Ishikawa (cell line): Measurements from ENCODE around the gene GFRAL.
A peak's percentile ranks its signal among the peaks of the same experiment; 100 is the strongest.

ENCODE experiments used
- CEBPB ChIP-seq: IDR thresholded peaks from 2 replicates; pipeline ENCODE4 v1.6.1; 2012
- CREB1 ChIP-seq: IDR thresholded peaks from 2 replicates; pipeline ENCODE4 v1.6.1; 2012; ENCODE audit warnings: low read depth
- EGR1 ChIP-seq: IDR thresholded peaks from 2 replicates; pipeline ENCODE4 v1.6.1; 2012
- EP300 ChIP-seq: IDR thresholded peaks from 2 replicates; pipeline ENCODE4 v1.6.1; 2012; ENCODE audit warnings: borderline replicate concordance
- FOXM1 ChIP-seq: IDR thresholded peaks from 2 replicates; pipeline ENCODE4 v1.6.1; 2012; ENCODE audit warnings: low read depth, borderline replicate concordance
- NFIC ChIP-seq: IDR thresholded peaks from 2 replicates; pipeline ENCODE4 v1.6.1; 2012
- RAD21 ChIP-seq: IDR thresholded peaks from 2 replicates; pipeline ENCODE4 v1.6.1; 2012; ENCODE audit warnings: low read depth
- TAF1 ChIP-seq: IDR thresholded peaks from 2 replicates; pipeline ENCODE4 v1.6.1; 2012; ENCODE audit warnings: low read depth, mild to moderate bottlenecking
- TCF12 ChIP-seq: IDR thresholded peaks from 2 replicates; pipeline ENCODE4 v1.6.1; 2012; ENCODE audit warnings: low read depth
- TEAD4 ChIP-seq: IDR thresholded peaks from 2 replicates; pipeline ENCODE4 v1.6.1; 2012
- USF1 ChIP-seq: IDR thresholded peaks from 2 replicates; pipeline ENCODE4 v1.6.1; 2012
- YY1 ChIP-seq: IDR thresholded peaks from 2 replicates; pipeline ENCODE4 v1.6.1; 2012; ENCODE audit warnings: low read depth
- ZBTB7A ChIP-seq: IDR thresholded peaks from 2 replicates; pipeline ENCODE4 v1.6.1; 2012; ENCODE audit warnings: low read depth
- TF ChIP-seq, protein P1 (sequence below): IDR thresholded peaks from 2 replicates; pipeline ENCODE4 v1.6.1; 2012
- TF ChIP-seq, protein P2 (sequence below): IDR thresholded peaks from 2 replicates; pipeline ENCODE4 v1.6.1; 2012; ENCODE audit warnings: low read depth, mild to moderate bottlenecking

Gene GFRAL

GRCh38 chr6:55379895-55380294 lies 52.6 kb downstream of the GFRAL start:
- TF ChIP-seq NFIC (peak; percentile 37; the same call in 1 of the 2 replicates), TEAD4 (0 out of 2 replicates have a peak, but pooled peaks have one; percentile 19), EP300 (peak; percentile 21; the same call in 1 of the 2 replicates), CEBPB (peak; percentile 60), EGR1 (no peak), CREB1 (no peak), TCF12 (no peak)

- TF ChIP-seq CEBPB (no peak), YY1 (no peak), EP300 (no peak)
These were observed 60.9 kb downstream of the GFRAL start for GRCh38 chr6:55388211-55388610.

- TF ChIP-seq, protein P1, sequence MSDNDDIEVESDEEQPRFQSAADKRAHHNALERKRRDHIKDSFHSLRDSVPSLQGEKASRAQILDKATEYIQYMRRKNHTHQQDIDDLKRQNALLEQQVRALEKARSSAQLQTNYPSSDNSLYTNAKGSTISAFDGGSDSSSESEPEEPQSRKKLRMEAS: no peak
- TF ChIP-seq TCF12 (no peak), YY1 (no peak), CEBPB (no peak), EGR1 (no peak), CREB1 (no peak), TEAD4 (no peak), TAF1 (no peak), RAD21 (no peak), ZBTB7A (no peak), EP300 (no peak), USF1 (no peak), NFIC (no peak), FOXM1 (no peak)
- TF ChIP-seq, protein P2, sequence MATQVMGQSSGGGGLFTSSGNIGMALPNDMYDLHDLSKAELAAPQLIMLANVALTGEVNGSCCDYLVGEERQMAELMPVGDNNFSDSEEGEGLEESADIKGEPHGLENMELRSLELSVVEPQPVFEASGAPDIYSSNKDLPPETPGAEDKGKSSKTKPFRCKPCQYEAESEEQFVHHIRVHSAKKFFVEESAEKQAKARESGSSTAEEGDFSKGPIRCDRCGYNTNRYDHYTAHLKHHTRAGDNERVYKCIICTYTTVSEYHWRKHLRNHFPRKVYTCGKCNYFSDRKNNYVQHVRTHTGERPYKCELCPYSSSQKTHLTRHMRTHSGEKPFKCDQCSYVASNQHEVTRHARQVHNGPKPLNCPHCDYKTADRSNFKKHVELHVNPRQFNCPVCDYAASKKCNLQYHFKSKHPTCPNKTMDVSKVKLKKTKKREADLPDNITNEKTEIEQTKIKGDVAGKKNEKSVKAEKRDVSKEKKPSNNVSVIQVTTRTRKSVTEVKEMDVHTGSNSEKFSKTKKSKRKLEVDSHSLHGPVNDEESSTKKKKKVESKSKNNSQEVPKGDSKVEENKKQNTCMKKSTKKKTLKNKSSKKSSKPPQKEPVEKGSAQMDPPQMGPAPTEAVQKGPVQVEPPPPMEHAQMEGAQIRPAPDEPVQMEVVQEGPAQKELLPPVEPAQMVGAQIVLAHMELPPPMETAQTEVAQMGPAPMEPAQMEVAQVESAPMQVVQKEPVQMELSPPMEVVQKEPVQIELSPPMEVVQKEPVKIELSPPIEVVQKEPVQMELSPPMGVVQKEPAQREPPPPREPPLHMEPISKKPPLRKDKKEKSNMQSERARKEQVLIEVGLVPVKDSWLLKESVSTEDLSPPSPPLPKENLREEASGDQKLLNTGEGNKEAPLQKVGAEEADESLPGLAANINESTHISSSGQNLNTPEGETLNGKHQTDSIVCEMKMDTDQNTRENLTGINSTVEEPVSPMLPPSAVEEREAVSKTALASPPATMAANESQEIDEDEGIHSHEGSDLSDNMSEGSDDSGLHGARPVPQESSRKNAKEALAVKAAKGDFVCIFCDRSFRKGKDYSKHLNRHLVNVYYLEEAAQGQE: no peak
These were observed 68.6 kb downstream of the GFRAL start for GRCh38 chr6:55395871-55396270.

- TF ChIP-seq TAF1: no peak
- no peak for TF ChIP-seq TCF12
- no peak for TF ChIP-seq FOXM1
- no peak for TF ChIP-seq EP300
- no peak for TF ChIP-seq RAD21
- TF ChIP-seq, protein P1: no peak
- TF ChIP-seq USF1: no peak
- TF ChIP-seq CREB1: no peak
- no peak for TF ChIP-seq TEAD4
These were observed 70.7 kb downstream of the GFRAL start for GRCh38 chr6:55397986-55398385.

DNA sequence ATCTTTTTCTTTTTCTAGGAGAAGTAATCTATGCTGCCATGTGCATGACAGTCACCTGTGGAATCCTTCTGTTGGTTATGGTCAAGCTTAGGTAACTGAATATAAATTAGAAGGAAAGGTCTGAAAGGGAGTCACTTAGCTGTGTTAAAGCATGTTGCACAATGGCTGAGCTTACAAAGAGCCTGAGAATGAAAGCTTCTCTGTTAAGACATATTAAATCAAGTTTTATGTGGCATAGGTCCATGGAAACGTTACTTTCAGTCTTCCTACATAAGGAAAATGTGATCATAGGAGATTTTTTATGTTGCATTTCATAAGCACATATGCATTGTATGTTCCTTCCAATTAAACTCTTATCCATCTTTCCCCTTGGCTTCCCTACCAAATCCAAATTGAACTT lies 72.1 kb downstream of the GFRAL start:
- TF ChIP-seq TCF12: no peak
- TF ChIP-seq TAF1: no peak
- TF ChIP-seq, protein P1: no peak
- no peak for TF ChIP-seq YY1
- no peak for TF ChIP-seq TEAD4
- no peak for TF ChIP-seq RAD21
- no peak for TF ChIP-seq EP300
- TF ChIP-seq ZBTB7A: no peak
- no peak for TF ChIP-seq EGR1
- no peak for TF ChIP-seq FOXM1
- no peak for TF ChIP-seq CREB1
- TF ChIP-seq, protein P2: no peak
- no peak for TF ChIP-seq USF1
- TF ChIP-seq CEBPB: no peak
- TF ChIP-seq NFIC: no peak

GRCh38 chr6:55405474-55406235 lies 78.4 kb downstream of the GFRAL start:
- TF ChIP-seq EP300: no peak
- TF ChIP-seq, protein P1: no peak
- TF ChIP-seq CREB1: no peak
- TF ChIP-seq CEBPB: no peak
- no peak for TF ChIP-seq EGR1
- no peak for TF ChIP-seq RAD21
- no peak for TF ChIP-seq USF1
- no peak for TF ChIP-seq YY1
